ENCODE data around the gene MACROD1.

DNA sequence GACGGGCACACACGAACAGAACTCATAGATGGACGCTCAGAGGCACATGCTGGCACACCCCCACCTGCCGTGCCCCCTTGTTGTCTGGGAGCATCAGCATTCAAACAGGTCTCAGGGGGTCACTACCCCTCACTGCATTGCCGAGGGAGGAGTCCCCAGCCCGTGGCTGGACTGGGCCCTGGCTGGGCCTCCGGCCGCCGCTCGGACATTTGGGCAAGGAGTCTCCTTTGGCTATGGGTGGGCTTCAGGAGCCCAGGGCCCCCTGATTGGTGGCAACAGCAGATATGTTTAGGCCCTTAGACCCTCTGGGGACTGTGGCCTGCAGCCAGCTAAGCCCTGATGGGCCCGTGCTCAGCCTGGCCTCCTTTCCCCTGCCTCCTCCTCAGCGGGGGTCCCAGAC, 88.3 kb downstream of the MACROD1 start:
- TF ChIP-seq, protein P1, sequence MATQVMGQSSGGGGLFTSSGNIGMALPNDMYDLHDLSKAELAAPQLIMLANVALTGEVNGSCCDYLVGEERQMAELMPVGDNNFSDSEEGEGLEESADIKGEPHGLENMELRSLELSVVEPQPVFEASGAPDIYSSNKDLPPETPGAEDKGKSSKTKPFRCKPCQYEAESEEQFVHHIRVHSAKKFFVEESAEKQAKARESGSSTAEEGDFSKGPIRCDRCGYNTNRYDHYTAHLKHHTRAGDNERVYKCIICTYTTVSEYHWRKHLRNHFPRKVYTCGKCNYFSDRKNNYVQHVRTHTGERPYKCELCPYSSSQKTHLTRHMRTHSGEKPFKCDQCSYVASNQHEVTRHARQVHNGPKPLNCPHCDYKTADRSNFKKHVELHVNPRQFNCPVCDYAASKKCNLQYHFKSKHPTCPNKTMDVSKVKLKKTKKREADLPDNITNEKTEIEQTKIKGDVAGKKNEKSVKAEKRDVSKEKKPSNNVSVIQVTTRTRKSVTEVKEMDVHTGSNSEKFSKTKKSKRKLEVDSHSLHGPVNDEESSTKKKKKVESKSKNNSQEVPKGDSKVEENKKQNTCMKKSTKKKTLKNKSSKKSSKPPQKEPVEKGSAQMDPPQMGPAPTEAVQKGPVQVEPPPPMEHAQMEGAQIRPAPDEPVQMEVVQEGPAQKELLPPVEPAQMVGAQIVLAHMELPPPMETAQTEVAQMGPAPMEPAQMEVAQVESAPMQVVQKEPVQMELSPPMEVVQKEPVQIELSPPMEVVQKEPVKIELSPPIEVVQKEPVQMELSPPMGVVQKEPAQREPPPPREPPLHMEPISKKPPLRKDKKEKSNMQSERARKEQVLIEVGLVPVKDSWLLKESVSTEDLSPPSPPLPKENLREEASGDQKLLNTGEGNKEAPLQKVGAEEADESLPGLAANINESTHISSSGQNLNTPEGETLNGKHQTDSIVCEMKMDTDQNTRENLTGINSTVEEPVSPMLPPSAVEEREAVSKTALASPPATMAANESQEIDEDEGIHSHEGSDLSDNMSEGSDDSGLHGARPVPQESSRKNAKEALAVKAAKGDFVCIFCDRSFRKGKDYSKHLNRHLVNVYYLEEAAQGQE (IDR thresholded peaks at IDR 0.05; ENCODE audit: low read depth), result no peak
- TF ChIP-seq TAF1 (IDR thresholded peaks at IDR 0.05; ENCODE audit: low read depth), result no peak
- no peak for TF ChIP-seq EP300 (IDR thresholded peaks at IDR 0.05; ENCODE audit: borderline replicate concordance)
- TF ChIP-seq YY1 (IDR thresholded peaks at IDR 0.05; ENCODE audit: low read depth), result no peak
- TF ChIP-seq EGR1 (IDR thresholded peaks at IDR 0.05), result no peak
- TF ChIP-seq TCF12 (IDR thresholded peaks at IDR 0.05; ENCODE audit: low read depth), result no peak
- no peak for TF ChIP-seq CEBPB (IDR thresholded peaks at IDR 0.05)
- TF ChIP-seq, protein P2, sequence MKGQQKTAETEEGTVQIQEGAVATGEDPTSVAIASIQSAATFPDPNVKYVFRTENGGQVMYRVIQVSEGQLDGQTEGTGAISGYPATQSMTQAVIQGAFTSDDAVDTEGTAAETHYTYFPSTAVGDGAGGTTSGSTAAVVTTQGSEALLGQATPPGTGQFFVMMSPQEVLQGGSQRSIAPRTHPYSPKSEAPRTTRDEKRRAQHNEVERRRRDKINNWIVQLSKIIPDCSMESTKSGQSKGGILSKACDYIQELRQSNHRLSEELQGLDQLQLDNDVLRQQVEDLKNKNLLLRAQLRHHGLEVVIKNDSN (IDR thresholded peaks at IDR 0.05), result no peak

All from Ishikawa (cell line).